GM06990 (cell line): ENCODE data around the gene DCST2.
A peak's percentile ranks its signal among the peaks of the same experiment; 100 is the strongest.

Experiments
- DNase-seq: peaks from one replicate; pipeline ENCODE4 v3.0.0-alpha.2; 2011; ENCODE audit not compliant: insufficient read length; ENCODE audit errors: extremely low read depth
- H3K27me3 ChIP-seq: replicated peaks from 2 replicates; pipeline ENCODE4 v1.6.0; 2011; ENCODE audit warnings: low read length; ENCODE audit not compliant: control insufficient read depth, insufficient read depth
- H3K36me3 ChIP-seq: 2 replicates; pipeline ENCODE4 v1.5.1; 2011; ENCODE audit warnings: low read length; ENCODE audit not compliant: control insufficient read depth, insufficient read depth
- H3K4me3 ChIP-seq: replicated peaks from 2 replicates; pipeline ENCODE4 v1.5.1; 2011; ENCODE audit warnings: low read depth, mild to moderate bottlenecking, control low read depth, low read length
- CTCF ChIP-seq: IDR thresholded peaks from 2 replicates; pipeline ENCODE4 v1.5.1; 2011; ENCODE audit warnings: low read length, control low read depth, mild to moderate bottlenecking, inconsistent platforms; ENCODE audit not compliant: insufficient read depth, poor library complexity, severe bottlenecking

The DCST2 gene

GRCh38 chr1:154969246-154969645, 64.3 kb downstream of the DCST2 start:
- Histone ChIP-seq H3K4me3 (peak overlapping the region; percentile 32), H3K36me3 (peaks cover 34% of the 10 kb centered on the region), H3K27me3 (no peaks in the 10 kb centered on the region)
- TF ChIP-seq CTCF: no peak
- DNase-seq: no peak

- H3K4me3 ChIP-seq: no peak overlapping the region; the same call in 1 of the 2 replicates
- no peak for TF ChIP-seq CTCF
- no peak for DNase-seq
- H3K27me3 ChIP-seq: no peaks in the 10 kb centered on the region
- H3K36me3 ChIP-seq: peaks cover 36% of the 10 kb centered on the region
These were observed 64.8 kb downstream of the DCST2 start for GRCh38 chr1:154968731-154969130.
